ENCODE data around the gene PCIF1. TPM values are rescaled to one million over a fixed set of nuclear protein-coding genes. Genes with fewer than 3 reads are reported as not detected.

Gene PCIF1
- total RNA-seq, 2 donors from 2014 or later: 33.7 to 41.1 TPM

DNA sequence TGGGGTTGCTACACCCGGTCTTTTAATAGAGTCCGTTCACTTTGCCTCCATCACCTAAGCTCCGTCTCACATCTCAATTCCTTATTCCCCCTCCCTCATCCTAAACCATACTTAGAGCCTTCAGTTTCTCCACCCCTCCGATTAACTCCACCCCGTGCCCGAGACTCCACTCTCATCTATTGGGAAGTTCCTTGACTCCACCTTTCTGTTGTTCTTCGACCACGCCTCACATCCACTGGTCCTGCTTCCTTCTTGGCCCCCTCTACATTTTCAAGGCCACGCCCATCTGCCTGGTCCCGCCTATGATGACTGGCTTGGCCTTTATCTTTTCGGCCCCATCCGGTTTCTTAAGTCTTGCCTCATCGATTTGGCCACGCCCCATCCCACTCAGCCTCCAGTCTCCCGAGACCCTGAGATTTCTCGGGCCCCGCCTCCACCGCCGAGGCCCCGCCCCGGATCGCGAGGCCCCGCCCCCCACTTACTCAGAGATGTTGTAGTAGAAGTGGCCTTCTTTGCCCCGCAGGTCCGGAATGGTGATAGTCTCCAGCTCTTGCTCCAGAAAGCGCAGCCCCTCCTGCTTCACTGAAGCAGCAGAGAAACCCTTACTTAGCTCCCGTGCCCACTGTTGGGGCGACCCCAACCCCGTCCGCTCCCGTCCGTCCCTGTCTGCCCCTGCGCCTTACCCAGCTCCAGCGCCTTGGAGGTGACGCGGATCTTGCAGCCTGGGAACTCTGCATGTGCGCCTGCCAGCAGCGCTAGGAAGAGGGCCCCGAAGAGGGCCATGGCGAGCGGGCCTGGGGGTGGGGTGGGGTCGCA is 23.6 kb upstream of the PCIF1 start:
- DNase-seq (ENCODE audit: low spot score) (peak; percentile 97), ATAC-seq (peak; percentile 97 to 98)
- Mint-ChIP-seq H3K9me3 (peaks cover 2% of the 10 kb centered on the region), H3K27me3 (peaks cover 2 to 7% of the 10 kb centered on the region in 2 donors), H3K4me1 (ENCODE audit: low read depth in 2 of 2) (peaks cover 8 to 25% of the 10 kb centered on the region in 2 donors), H3K27ac (peak overlapping the region; percentile 54 to 78), H3K4me3 (peak overlapping the region; percentile 68), H3K36me3 (no peaks in the 10 kb centered on the region)

DNA sequence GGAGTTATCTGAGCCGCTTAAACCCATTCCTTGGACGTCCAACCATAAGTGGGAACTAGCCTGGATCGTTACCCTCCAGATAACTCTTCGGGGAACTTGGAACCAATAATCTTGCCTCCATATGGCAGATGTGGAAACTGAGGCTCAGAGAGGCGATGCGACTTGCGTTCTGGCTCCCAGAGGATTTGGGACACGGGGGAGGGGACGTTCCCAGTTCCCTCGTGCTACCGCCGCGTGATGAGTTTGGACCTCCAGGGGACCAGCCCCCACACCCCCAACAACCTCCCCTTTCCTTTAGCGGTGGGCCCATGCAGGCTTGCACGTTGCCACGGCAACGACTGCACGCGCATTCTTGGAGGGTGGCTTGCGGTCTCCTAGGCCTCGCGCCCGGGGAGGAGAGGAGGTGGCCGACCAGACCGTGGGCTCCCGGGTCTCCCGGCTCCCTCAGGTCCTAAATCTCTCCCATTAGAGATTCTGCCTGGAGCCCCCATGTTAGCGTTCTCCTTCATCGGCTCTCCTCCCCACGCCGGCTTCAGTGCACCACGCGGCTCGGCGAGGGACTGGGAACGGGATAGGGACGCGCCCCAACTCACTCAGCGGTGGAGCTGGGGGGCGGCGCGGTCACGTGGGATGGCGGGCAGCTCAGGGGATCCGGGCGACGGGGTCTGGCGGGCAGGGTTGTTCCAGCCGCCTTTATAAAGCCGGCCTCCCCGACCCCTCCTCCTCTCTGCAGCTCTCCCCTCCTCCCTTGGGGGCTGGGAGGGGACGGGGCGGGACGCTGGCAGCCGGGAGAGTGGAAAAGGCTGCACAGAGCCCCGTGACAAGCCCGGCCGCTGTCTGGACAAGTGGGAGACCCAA is 22.8 kb upstream of the PCIF1 start, which contains the start of gene PLTP:
Gene PLTP (minus strand): TSS at position 670 of the 858 bp plus-strand sequence. CDS start 703 bp downstream, outside the sequence.
- ATAC-seq (no peak), DNase-seq (ENCODE audit: low spot score) (no peak)
- Mint-ChIP-seq H3K27ac (peak within 1 kb of the TSS; percentile 54 to 78), H3K4me1 (ENCODE audit: low read depth in 2 of 2) (peaks cover 8 to 25% of the 10 kb centered on the region in 2 donors), H3K4me3 (peak within 1 kb of the TSS; percentile 68), H3K27me3 (peaks cover 6 to 12% of the 10 kb centered on the region in 2 donors), H3K36me3 (no peaks in the 10 kb centered on the region), H3K9me3 (peaks cover 2% of the 10 kb centered on the region)

DNA sequence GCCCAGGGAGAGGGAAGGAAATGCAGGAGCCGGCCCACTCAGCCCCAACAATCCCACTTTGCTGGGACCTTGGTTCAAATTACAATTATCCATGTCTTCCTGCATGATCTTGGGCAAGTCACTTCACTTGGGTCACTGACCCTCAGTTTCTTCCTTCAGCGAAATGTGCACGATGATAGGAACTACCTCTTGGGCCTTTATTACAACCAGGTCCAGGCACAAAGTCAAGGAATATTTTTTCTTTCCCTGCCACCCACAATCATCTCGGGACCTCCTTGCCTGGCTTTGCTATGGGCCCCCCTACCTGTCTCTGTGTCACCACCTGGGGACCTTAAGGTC is 22.2 kb upstream of the PCIF1 start:
- Mint-ChIP-seq H3K4me3 (peak overlapping the region; percentile 68), H3K27ac (no peak overlapping the region), H3K4me1 (ENCODE audit: low read depth in 2 of 2) (peaks cover 8 to 25% of the 10 kb centered on the region in 2 donors), H3K9me3 (peaks cover 2% of the 10 kb centered on the region), H3K36me3 (no peaks in the 10 kb centered on the region), H3K27me3 (peaks cover 6 to 12% of the 10 kb centered on the region in 2 donors)
- ATAC-seq: no peak
- DNase-seq (ENCODE audit: low spot score): no peak

DNA sequence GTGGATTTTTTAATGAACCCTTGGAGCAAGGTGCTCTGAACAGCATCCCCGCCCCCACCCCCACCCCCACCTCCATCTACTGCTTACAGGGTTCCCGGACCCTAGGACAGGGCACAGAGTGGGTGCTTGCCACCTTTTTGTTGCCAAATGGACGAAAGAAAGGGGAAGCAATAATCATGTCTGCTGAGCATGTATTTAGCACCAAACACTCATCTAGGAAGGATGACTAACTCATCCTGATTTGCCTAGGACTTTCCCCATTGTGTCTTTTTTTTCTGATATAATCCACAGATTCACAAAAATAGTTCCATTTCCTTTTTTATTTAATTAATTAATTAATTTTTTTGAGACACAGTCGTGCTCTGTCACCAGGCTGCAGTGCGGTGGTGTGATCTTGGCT is 21.4 kb upstream of the PCIF1 start:
- H3K36me3 Mint-ChIP-seq: no peaks in the 10 kb centered on the region
- peaks cover 9 to 12% of the 10 kb centered on the region in 2 donors for H3K27me3 Mint-ChIP-seq
- peaks cover 8 to 22% of the 10 kb centered on the region in 2 donors for H3K4me1 Mint-ChIP-seq (ENCODE audit: low read depth in 2 of 2)
- ATAC-seq: no peak
- no peak overlapping the region for H3K27ac Mint-ChIP-seq
- no peak for DNase-seq (ENCODE audit: low spot score)
- peaks cover 2% of the 10 kb centered on the region for H3K9me3 Mint-ChIP-seq
- H3K4me3 Mint-ChIP-seq: no peak overlapping the region

DNA sequence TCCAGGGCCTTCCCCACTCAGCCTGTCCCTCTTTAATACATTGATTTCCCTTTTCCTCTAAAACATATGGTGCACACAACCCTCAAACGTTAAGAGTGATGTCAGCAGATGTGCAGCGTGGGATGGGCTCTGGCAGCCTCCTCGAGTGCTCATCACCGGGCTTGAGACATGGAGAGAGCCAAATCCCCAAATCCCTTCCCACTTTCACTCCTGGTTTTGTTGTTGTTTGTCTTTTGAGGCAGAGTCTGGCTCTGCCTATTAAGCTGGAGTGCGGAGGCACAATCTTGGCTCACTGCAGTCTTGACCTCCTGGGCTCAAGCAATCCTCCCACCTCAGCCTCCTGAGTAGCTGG is 16.7 kb upstream of the PCIF1 start:
- no peaks in the 10 kb centered on the region for H3K4me1 Mint-ChIP-seq (ENCODE audit: low read depth in 2 of 2)
- peaks cover 20 to 21% of the 10 kb centered on the region in 2 donors for H3K27me3 Mint-ChIP-seq
- no peak overlapping the region for H3K4me3 Mint-ChIP-seq
- DNase-seq (ENCODE audit: low spot score): no peak
- no peak overlapping the region for H3K27ac Mint-ChIP-seq
- H3K9me3 Mint-ChIP-seq: no peaks in the 10 kb centered on the region
- no peak for ATAC-seq
- no peaks in the 10 kb centered on the region for H3K36me3 Mint-ChIP-seq

DNA sequence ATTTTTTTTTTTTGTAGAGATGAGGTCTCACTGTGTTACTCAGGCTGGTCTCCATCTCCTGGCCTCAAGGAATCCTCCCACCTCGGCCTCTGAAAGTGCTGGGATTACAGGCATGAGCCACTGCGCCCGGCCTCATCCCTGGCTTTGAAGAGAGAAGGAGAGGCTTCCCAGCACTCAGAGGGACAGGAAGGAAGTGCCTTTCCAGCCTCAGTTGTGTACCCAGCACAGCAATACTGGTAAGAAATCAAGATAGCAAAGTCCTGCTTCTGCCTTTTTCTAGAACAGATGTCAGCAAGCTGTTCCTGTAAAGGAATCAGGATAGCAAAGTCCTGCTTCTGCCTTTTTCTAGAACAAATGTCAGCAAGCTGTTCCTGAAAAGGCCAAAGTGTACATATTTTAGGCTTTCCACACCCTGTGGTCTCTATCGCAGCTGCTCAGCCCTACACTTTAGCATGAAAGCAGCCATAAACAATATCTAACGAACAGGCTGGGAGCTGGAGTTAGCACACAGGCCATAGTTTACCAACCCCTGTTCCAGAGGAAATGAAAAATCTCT is 16.2 kb upstream of the PCIF1 start:
- no peaks in the 10 kb centered on the region for H3K36me3 Mint-ChIP-seq
- no peaks in the 10 kb centered on the region for H3K4me1 Mint-ChIP-seq (ENCODE audit: low read depth in 2 of 2)
- ATAC-seq: no peak
- H3K9me3 Mint-ChIP-seq: no peaks in the 10 kb centered on the region
- no peak overlapping the region for H3K4me3 Mint-ChIP-seq
- no peak for DNase-seq (ENCODE audit: low spot score)
- peaks cover 20 to 21% of the 10 kb centered on the region in 2 donors for H3K27me3 Mint-ChIP-seq
- H3K27ac Mint-ChIP-seq: no peak overlapping the region

DNA sequence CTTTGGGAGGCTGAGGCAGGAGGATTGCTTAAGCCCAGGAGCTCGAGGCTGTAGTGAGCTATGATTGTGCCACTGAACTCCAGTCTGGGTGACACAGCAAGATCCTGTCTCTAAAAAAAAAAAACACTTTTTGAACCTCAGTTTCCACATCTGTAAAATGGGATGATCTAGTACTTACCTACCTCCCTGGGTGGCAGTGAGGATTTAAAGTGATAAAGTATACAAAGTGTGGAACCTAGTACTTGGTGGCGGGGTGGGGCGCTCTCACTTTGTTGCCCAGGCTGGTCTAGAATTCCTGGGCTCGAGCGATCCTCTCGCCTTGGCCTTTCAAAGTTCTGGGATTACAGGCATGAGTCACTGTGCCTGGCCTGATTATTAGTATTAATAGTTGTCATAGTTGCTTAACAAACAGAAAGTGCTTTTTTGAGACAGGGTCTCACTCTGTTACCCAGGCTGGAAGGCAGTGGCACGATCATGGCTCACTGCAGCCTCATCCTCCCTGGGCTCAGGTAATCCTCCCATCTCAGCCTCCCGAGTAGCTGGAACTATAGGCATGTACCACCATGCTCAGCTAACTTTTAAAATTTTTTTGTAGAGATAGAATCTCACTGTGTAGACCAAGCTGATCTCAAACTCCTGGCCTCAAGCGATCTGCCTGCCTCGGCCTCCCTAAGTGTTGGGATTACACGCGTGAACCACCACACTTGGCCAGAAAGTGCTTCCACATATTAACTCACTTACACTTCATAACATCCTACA is 15.5 kb upstream of the PCIF1 start:
- no peak for DNase-seq (ENCODE audit: low spot score)
- Mint-ChIP-seq H3K27ac (no peak overlapping the region), H3K4me1 (ENCODE audit: low read depth in 2 of 2) (no peaks in the 10 kb centered on the region), H3K4me3 (no peak overlapping the region), H3K27me3 (peaks cover 20 to 21% of the 10 kb centered on the region in 2 donors), H3K36me3 (no peaks in the 10 kb centered on the region), H3K9me3 (no peaks in the 10 kb centered on the region)
- ATAC-seq: no peak

DNA sequence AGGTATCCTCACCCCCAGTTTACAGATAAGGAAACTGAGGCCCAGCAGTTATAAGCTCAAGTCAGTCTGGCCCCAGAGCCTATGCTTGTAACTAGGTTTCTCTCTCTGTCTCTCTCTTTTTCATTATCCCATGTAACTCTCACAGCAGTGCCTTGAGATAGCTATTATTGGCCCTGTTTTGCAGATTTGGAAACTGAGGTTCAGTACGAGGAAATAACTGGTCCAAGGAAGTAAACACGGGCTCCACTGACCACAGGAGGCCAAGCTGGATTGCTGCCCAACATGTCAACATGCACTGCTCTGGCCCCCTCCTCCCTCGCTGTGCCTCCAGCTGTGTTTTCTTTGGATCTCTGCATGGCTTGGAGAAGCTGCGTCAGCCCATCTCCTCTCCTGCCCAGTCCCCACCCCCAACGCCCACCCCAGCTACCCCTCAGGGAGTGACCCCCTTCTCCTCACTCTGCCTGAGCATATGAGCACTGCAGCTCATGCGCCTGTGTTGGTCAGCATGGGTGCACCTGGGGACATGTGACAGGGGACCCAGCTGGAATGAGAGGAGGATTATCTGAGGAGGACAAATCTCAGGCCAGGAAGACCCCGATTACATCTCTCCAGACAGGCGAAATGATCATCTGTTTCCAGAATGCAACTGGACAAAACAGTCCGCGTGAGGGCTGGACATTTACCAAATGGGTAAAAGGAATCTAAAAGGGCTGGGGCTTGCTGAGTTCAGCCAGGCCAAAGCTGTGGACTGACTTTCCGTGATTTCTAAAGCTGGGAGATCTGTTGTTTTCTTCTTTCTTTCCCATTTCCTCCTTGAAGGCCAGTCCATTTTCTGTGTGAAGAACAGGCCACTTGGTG is 14.7 kb upstream of the PCIF1 start:
- ATAC-seq (no peak), DNase-seq (ENCODE audit: low spot score) (no peak)
- Mint-ChIP-seq H3K27me3 (peaks cover 16 to 20% of the 10 kb centered on the region in 2 donors), H3K4me3 (no peak overlapping the region), H3K27ac (no peak overlapping the region), H3K36me3 (no peaks in the 10 kb centered on the region), H3K9me3 (no peaks in the 10 kb centered on the region), H3K4me1 (ENCODE audit: low read depth in 2 of 2) (no peaks in the 10 kb centered on the region)

DNA sequence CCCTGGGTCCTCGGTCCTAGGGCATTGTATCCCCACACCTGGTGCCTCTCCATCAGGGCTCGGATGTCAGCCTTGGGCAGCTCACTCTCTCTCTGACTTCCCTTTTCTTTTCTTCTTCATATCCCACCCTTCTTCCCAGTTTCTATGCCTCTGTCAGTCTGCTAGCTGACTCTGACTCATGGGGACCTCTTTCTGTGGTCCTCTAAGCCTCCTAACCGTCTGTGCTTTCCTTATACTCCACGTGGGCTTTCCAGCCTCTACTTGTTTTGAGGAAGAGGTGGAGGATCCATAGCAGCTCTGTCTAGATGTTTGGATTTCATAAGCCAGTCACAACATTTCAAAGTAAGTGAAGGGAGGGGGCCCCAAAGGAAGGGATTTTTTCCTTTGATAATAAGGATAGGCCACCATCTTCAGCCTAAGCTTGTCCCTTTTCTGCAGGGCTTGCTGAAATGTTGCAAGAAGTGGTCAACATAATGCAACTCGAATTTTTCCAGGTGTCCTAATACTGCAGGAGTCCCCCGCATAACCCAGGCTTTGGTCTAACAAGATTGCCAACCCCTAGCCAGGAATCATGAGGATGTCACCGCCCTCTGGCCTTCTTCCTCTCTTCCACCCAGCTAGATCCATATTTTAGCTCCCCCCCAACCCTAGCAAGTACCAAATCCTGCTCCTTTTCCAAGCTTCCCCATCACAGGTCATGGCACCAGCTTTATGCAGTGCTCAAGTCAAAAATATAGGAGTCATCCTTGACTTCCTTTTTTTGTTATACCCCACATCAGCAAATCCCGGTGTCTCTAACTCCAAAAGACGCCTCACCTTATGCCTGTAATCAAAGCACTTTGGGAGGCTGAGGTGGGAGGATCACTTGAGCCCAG is 13.8 kb upstream of the PCIF1 start:
- no peak overlapping the region for H3K4me3 Mint-ChIP-seq
- DNase-seq (ENCODE audit: low spot score) (no peak), ATAC-seq (no peak)
- no peaks in the 10 kb centered on the region for H3K4me1 Mint-ChIP-seq (ENCODE audit: low read depth in 2 of 2)
- H3K36me3 Mint-ChIP-seq: no peaks in the 10 kb centered on the region
- H3K27me3 Mint-ChIP-seq: peaks cover 16 to 20% of the 10 kb centered on the region in 2 donors
- H3K9me3 Mint-ChIP-seq: no peaks in the 10 kb centered on the region
- no peak overlapping the region for H3K27ac Mint-ChIP-seq

DNA sequence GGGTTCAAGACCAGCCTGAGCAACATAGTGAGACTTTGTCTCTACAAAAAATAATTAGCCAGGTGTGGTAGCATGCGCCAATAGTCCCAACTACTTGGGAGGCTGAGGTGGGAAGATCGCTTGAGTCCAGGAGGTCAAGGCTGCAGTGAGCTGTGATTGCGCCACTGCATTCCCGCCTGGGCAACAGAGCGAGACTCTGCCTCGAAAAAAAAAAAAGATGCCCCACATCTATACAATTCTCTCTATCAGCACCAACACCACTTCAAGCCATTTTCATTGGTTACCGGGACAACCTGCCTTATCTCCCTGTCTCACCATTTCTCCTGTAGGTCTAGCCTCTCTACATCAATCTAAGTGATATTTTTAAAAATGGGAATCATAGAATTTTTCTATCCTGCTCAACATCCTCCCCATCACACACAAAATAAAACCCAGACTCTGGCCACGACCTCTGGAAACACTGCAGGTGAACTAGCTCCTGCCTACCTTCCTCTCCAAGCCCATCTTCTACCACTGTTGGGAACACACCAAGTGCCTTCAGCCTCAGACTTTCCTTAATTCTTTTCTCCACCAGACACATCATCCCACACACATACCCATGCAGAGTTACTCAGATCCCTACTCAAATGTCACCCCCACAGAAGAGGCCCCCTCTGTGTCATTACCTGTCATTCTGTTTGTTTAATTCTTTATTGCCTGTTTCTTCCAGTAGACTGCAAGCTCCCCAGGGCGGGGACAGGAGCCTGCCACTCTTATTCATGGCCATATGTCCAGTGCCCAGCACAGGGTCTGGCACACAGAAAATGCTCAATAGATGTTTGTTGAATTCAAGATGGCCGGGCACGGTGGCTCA is 12.9 kb upstream of the PCIF1 start:
- no peak overlapping the region for H3K4me3 Mint-ChIP-seq
- H3K9me3 Mint-ChIP-seq: no peaks in the 10 kb centered on the region
- H3K27ac Mint-ChIP-seq: no peak overlapping the region
- no peaks in the 10 kb centered on the region for H3K36me3 Mint-ChIP-seq
- peaks cover 10 to 16% of the 10 kb centered on the region in 2 donors for H3K27me3 Mint-ChIP-seq
- ATAC-seq (no peak), DNase-seq (ENCODE audit: low spot score) (no peak)
- H3K4me1 Mint-ChIP-seq (ENCODE audit: low read depth in 2 of 2): no peaks in the 10 kb centered on the region

DNA sequence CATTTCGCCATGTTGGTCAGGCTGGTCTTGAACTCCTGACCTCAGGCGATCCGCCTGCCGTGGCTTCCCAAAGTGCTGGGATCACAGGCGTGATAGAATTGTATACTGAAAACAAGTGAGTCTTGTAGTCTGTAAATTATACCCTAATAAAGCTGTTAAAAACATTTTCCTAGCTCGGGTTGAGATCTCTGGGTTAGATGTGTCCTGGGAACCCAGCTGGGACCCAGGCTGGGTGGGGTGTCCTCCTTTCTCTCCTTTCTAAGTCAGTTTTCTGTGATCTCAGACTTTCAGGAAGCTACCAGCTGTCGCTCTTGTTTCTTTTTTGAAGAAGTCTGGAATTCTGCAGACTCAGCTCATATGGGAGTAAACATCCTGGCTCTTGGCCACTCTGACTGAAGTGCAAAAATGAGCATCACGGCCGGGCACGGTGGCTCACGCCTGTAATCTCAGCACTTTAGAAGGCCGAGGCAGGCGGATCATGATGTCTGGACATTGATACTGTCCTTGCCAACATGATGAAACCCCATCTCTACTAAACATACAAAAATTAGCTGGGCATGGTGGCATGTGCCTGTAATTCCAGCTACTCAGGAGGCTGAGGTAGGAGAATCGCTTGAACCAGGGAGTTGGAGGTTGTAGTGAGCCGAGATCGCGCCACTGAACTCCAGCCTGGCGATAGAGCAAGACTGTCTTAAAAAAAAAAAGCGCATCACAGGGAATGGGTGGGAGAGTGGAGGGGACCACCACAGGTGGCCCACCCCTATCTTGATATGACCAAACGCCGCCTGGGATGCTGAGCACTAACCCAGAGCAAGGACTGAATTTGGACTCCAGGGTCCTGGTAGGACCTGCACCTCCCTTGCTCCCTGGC is 9.9 kb upstream of the PCIF1 start:
- no peaks in the 10 kb centered on the region for H3K4me1 Mint-ChIP-seq (ENCODE audit: low read depth in 2 of 2)
- no peaks in the 10 kb centered on the region for H3K9me3 Mint-ChIP-seq
- H3K36me3 Mint-ChIP-seq: no peaks in the 10 kb centered on the region
- H3K27ac Mint-ChIP-seq: no peak overlapping the region
- H3K4me3 Mint-ChIP-seq: no peak overlapping the region
- no peak for DNase-seq (ENCODE audit: low spot score)
- H3K27me3 Mint-ChIP-seq: peaks cover 10 to 14% of the 10 kb centered on the region in 2 donors
- no peak for ATAC-seq
